ENCODE results near the gene TAOK2. TPM values are rescaled to one million over a fixed set of nuclear protein-coding genes. Genes with fewer than 3 reads are reported as not detected.

Gene TAOK2
- polyA plus RNA-seq, 3 donors = 1.1 to 19.2 (median 2.3) TPM

DNA sequence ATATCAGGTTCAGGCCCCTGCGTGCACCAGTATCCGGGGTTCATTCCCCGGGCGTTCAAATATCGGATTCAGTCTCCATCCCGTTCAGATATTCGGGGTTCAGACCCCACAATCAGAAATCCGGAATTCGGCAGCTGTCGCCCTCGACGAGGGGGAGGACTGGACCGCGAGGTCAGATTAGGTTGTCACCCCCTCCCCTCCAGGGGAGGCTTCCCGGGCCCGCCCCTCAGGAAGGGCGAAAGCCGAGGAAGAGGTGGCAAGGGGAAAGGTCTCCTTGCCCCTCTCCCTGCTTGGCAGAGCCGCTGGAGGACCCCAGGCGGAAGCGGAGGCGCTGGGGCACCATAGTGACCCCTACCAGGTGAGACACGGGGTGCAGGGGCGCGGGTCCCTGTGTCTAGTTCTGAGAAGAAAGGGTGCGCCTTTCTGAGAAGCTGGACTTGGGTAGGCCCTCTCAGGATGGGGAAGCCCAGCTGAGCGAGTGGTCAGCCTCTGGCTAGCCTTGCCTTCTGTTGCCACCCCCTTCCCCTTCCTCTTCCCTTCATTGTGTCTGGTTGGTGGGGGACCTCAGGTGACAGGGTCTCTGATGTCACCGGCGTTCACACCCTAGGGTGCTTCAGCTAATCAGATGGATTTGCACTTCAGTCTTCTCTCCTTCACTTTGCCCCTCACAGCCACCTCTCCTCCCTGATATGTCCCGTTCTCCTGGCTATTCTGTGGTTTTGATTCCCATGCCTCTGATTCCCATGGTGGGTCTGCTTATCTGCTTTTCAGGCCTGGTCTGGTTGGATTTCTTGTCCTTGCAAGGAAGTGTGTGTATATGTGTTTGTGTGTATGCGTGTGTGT, 844 bp downstream of the TAOK2 start:
- intact Hi-C loops (cut with micrococcal nuclease) = loop anchor here (1.0 to 10.0 kb wide), 2 partner anchors 22 to 110 kb away; partner anchors contain the start of genes CDIPT (in 1 of the 2) and INO80E (in 1 of the 2)
- Histone ChIP-seq H3K36me3 (replicated peaks in 1 of 2; ENCODE audit: control insufficient read depth in 1 of 2, insufficient read depth in 2 of 2, low read length in 2 of 2) (peaks cover 34 to 46% of the 10 kb centered on the region in 2 donors), H3K27me3 (ENCODE audit: control insufficient read depth in 2 of 2, insufficient read depth in 2 of 2, low read length in 2 of 2) (no peaks in the 10 kb centered on the region), H2AFZ (ENCODE audit: insufficient read depth, low read depth, low read length, poor library complexity, severe bottlenecking) (peak overlapping the region; percentile 98), H4K20me1 (ENCODE audit: insufficient read depth, low read length) (peaks cover 47% of the 10 kb centered on the region), H3K27ac (ENCODE audit: low read depth in 1 of 2, low read length in 2 of 2) (peak overlapping the region; percentile 63 to 77), H3K4me1 (ENCODE audit: control insufficient read depth in 1 of 2, insufficient read depth in 2 of 2, low read length in 2 of 2) (peaks cover 31 to 43% of the 10 kb centered on the region in 2 donors), H3K9me3 (replicated peaks in 1 of 2; ENCODE audit: control insufficient read depth in 1 of 2, insufficient read depth in 1 of 2, low read length in 2 of 2) (no peaks in the 10 kb centered on the region), H3K79me2 (ENCODE audit: insufficient read depth, low read length) (peaks cover 46% of the 10 kb centered on the region), H3K4me2 (replicated peaks; ENCODE audit: extremely low read depth, low read length, poor library complexity, severe bottlenecking) (peak overlapping the region; percentile 100), H3K9ac (ENCODE audit: insufficient read depth, low read length, poor library complexity, severe bottlenecking) (peak overlapping the region; percentile 83), H3K4me3 (replicated peaks in 1 of 3; ENCODE audit: low read depth in 2 of 3, low read length in 3 of 3) (peak overlapping the region; percentile 79 to 100 (median 98))
- H3K4me1 Mint-ChIP-seq = peaks cover 38% of the 10 kb centered on the region
- peak overlapping the region; percentile 82 to 96 (median 93) for H3K27ac Mint-ChIP-seq
- peaks cover 34 to 56% of the 10 kb centered on the region in 2 donors for H3K36me3 Mint-ChIP-seq
- peaks cover 0 to 5% (median 2%) of the 10 kb centered on the region in 7 donors for H3K9me3 Mint-ChIP-seq
- H3K4me3 Mint-ChIP-seq = peak overlapping the region; percentile 91 to 94
- peak; percentile 64 to 75 (median 66) for DNase-seq
- TF ChIP-seq, protein P1, sequence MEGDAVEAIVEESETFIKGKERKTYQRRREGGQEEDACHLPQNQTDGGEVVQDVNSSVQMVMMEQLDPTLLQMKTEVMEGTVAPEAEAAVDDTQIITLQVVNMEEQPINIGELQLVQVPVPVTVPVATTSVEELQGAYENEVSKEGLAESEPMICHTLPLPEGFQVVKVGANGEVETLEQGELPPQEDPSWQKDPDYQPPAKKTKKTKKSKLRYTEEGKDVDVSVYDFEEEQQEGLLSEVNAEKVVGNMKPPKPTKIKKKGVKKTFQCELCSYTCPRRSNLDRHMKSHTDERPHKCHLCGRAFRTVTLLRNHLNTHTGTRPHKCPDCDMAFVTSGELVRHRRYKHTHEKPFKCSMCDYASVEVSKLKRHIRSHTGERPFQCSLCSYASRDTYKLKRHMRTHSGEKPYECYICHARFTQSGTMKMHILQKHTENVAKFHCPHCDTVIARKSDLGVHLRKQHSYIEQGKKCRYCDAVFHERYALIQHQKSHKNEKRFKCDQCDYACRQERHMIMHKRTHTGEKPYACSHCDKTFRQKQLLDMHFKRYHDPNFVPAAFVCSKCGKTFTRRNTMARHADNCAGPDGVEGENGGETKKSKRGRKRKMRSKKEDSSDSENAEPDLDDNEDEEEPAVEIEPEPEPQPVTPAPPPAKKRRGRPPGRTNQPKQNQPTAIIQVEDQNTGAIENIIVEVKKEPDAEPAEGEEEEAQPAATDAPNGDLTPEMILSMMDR (IDR thresholded peaks at IDR 0.05) = no peak
- H3K27me3 Mint-ChIP-seq (ENCODE audit: low read depth in 3 of 3) = peaks cover 0 to 5% (median 2%) of the 10 kb centered on the region in 3 donors
- 0% methylated on average over 10 of the region's 31 CpGs for WGBS (ENCODE audit: insufficient coverage)

DNA sequence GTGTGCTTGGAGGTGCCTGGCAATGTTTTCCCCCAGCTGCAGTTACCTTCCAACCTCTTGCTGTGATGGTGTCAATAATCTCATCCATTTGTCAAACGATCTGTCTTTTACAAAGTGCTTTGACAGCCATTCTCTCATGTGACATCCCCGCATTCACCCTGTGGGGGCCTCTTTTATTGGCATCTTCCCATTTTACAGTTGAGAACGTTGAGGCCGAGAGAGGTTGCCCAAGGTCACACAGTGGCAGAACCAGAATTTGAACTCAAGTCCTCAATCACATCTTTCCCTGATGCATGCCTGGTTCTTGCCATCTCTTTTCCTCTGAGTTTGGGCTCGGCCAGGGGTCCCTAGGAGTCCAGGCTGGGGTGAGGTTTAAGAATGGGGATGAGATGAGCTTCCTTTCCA, 1.5 kb downstream of the TAOK2 start:
- H3K9ac ChIP-seq (ENCODE audit: insufficient read depth, low read length, poor library complexity, severe bottlenecking) = peak overlapping the region; percentile 83
- H3K79me2 ChIP-seq (ENCODE audit: insufficient read depth, low read length) = peaks cover 46% of the 10 kb centered on the region
- H3K27me3 ChIP-seq (ENCODE audit: control insufficient read depth in 2 of 2, insufficient read depth in 2 of 2, low read length in 2 of 2) = no peaks in the 10 kb centered on the region
- peaks cover 36 to 56% of the 10 kb centered on the region in 2 donors for H3K36me3 Mint-ChIP-seq
- H3K4me2 ChIP-seq (replicated peaks; ENCODE audit: extremely low read depth, low read length, poor library complexity, severe bottlenecking) = peak overlapping the region; percentile 100
- peaks cover 41 to 47% of the 10 kb centered on the region in 2 donors for H3K36me3 ChIP-seq (replicated peaks in 1 of 2; ENCODE audit: control insufficient read depth in 1 of 2, insufficient read depth in 2 of 2, low read length in 2 of 2)
- H3K27me3 Mint-ChIP-seq (ENCODE audit: low read depth in 3 of 3) = peaks cover 0 to 5% (median 0%) of the 10 kb centered on the region in 3 donors
- peaks cover 47% of the 10 kb centered on the region for H4K20me1 ChIP-seq (ENCODE audit: insufficient read depth, low read length)
- intact Hi-C loops (cut with micrococcal nuclease) = loop anchor here in 1 of 2 donors (10.0 kb wide), 1 partner anchor 110 kb away; the partner anchor contains the start of gene CDIPT
- peak overlapping the region; percentile 98 for H2AFZ ChIP-seq (ENCODE audit: insufficient read depth, low read depth, low read length, poor library complexity, severe bottlenecking)
- H3K27ac ChIP-seq (ENCODE audit: low read depth in 1 of 2, low read length in 2 of 2) = peak overlapping the region in 1 of 2 donors; percentile 77
- H3K9me3 ChIP-seq (replicated peaks in 1 of 2; ENCODE audit: control insufficient read depth in 1 of 2, insufficient read depth in 1 of 2, low read length in 2 of 2) = no peaks in the 10 kb centered on the region
- peaks cover 31 to 43% of the 10 kb centered on the region in 2 donors for H3K4me1 ChIP-seq (ENCODE audit: control insufficient read depth in 1 of 2, insufficient read depth in 2 of 2, low read length in 2 of 2)
- DNase-seq = no peak
- peaks cover 0 to 3% (median 0%) of the 10 kb centered on the region in 7 donors for H3K9me3 Mint-ChIP-seq
- H3K27ac Mint-ChIP-seq = peak overlapping the region in 4 of 7 donors; percentile 68 to 96 (median 92)
- peaks cover 38% of the 10 kb centered on the region for H3K4me1 Mint-ChIP-seq
- WGBS (ENCODE audit: insufficient coverage) = 72% methylated on average over 4 of the region's 5 CpGs
- peak overlapping the region; percentile 91 to 94 for H3K4me3 Mint-ChIP-seq
- H3K4me3 ChIP-seq (replicated peaks in 1 of 3; ENCODE audit: low read depth in 2 of 3, low read length in 3 of 3) = peak overlapping the region; percentile 79 to 100 (median 98)
- TF ChIP-seq, protein P1 (IDR thresholded peaks at IDR 0.05) = no peak
